Stomach (tissue), 9 donors: ENCODE results near the gene RNU6-9. TPM values are rescaled to one million over a fixed set of nuclear protein-coding genes. Genes with fewer than 3 reads are reported as not detected.
A peak's percentile ranks its signal among the peaks of the same experiment; 100 is the strongest.

Experiments
- DNase-seq, 2 donors: peaks; one replicate each; pipeline versions ENCODE4 v3.0.0 to v3.0.0-alpha.2; 2013 to 2019
- H3K27ac ChIP-seq, 5 donors: fragments of 200-600 bp in 4 of 5; sonication (generic) in 4 of 5; one replicate each; pipeline ENCODE4 v1.5.1; 2013 to 2019; ENCODE audit warnings: mild to moderate bottlenecking in 1 of 5, moderate library complexity in 1 of 5
- H3K27me3 ChIP-seq, 3 donors: fragments of 200-600 bp; sonication (generic); one replicate each; pipeline ENCODE4 v1.5.1; 2017 to 2019; ENCODE audit warnings: mixed run types in 1 of 3
- H3K36me3 ChIP-seq, 4 donors: fragments of 200-600 bp; sonication (generic); 1 replicate in 3 of 4; 2 replicates in 1 of 4; pipeline ENCODE4 v1.5.1; 2016 to 2019
- H3K4me1 ChIP-seq, 4 donors: fragments of 200-600 bp; sonication (generic); one replicate each; pipeline ENCODE4 v1.5.1; 2016 to 2019
- H3K4me3 ChIP-seq, 4 donors: fragments of 200-600 bp; sonication (generic) in 3 of 4; one replicate each; pipeline ENCODE4 v1.5.1; 2016 to 2019; ENCODE audit warnings: mild to moderate bottlenecking in 1 of 4
- H3K9me3 ChIP-seq, 4 donors: fragments of 200-600 bp; sonication (generic); one replicate each; pipeline ENCODE4 v1.5.1; 2016 to 2019
- EP300 ChIP-seq: sonication (generic); formaldehyde crosslinking; IDR thresholded peaks from one replicate; pipeline ENCODE4 v1.6.1; 2017; ENCODE audit warnings: antibody characterized with exemption
- POLR2A ChIP-seq, 4 donors: fragments of 450-650 bp; IDR thresholded peaks; one replicate each; pipeline ENCODE4 v1.6.1; 2016; ENCODE audit warnings: antibody characterized with exemption in 4 of 4, control low read depth in 2 of 4, mild to moderate bottlenecking in 1 of 4, moderate library complexity in 1 of 4
- POLR2AphosphoS5 ChIP-seq, 3 donors: sonication (generic); formaldehyde crosslinking; IDR thresholded peaks; one replicate each; pipeline ENCODE4 v1.6.1; 2016; ENCODE audit warnings: antibody characterized with exemption in 3 of 3
- WGBS, 5 donors: extraction: QIAGEN DNeasy Blood & Tissue Kit in 3 of 5; methylation state at CpG; one replicate each; pipeline versions ENCODE4 v1.1.5 to v1.1.7; 2013 to 2018; 5-methylcytosine and 5-hydroxymethylcytosine counted together
- intact Hi-C: fragments of 100-400 bp; cut with DNase I; formaldehyde crosslinking; loops from one replicate; pipeline ENCODE4 v1.15.1; 2023; ENCODE audit warnings: low total_unique reads
- polyA plus RNA-seq, 3 donors: library from polyadenylated mRNA; stranded (reverse); fragments of 200-250 nt; gene quantifications; one replicate each; pipeline ENCODE4 v1.2.3, GENCODE V29; 2013
- total RNA-seq, 5 donors: library from RNA; depleted of rRNA; stranded (reverse); fragments of >200 nt; gene quantifications; one replicate each; pipeline versions ENCODE4 v1.1.0 to v1.2.3, GENCODE V29; 2014 to 2016
- TF ChIP-seq, protein P1 (sequence below), 7 experiments: fragments of 450-650 bp in 4 of 7; fragments of 200-600 bp in 3 of 7; sonication (generic) in 3 of 7; IDR thresholded peaks; one replicate each; pipeline ENCODE4 v1.5.1; 2016 to 2019; ENCODE audit warnings: antibody characterized with exemption in 7 of 7, control low read depth in 2 of 7, mild to moderate bottlenecking in 1 of 7
- donor health status: healthy with polysubstance abuse.
- donor health status: Bipolar disorder and iron deficiency.
- donor health status: healthy.

The RNU6-9 gene
- total and polyA plus RNA-seq, 8 donors = not detected

DNA sequence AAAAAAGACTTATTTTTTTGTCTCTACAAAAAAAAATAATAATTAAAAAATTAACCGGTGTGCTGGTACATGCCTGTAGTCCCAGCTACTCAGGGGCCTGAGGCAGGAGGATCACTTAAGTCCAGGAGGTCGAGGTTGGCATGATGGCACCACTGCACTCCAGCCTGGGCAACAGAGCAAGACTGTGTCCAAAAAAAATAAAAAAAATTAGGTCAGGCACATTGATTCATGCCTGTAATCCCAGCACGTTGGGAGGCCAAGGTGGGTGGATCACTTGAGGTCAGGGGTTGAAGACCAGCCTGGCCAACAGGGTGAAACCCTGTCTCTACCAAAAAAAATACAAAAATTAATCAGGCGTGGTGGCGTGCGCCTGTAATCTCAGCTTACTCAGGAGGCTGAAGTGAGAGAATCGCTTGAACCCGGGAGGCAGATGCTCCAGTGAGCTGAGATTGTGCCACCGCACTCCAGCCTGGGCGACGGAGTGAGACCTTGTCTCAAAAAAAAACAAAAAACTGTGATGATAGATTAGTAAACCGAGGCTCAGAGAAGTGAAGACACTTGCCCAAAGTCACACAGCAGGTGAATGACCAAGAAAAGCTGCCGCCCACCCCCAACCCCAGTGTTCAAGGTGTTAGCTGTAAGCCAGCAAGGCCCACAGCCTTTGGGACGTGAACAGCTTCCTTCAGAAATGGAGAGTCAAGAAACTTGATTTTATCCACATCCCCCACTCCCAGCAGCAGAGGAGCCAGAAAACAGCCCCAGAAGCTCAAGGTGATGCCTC is 9.4 kb downstream of the RNU6-9 start:
- peaks cover 0 to 40% (median 9%) of the 10 kb centered on the region in 4 donors for H3K4me1 ChIP-seq
- peak overlapping the region in 1 of 4 donors; percentile 13 for H3K4me3 ChIP-seq
- intact Hi-C loops = no loop called here
- no peak for DNase-seq
- no peaks in the 10 kb centered on the region for H3K9me3 ChIP-seq
- WGBS, 5 donors = 88 to 92% (median 89%) methylated on average over 14 of the region's 14 CpGs
- H3K36me3 ChIP-seq = peaks cover 15 to 43% (median 37%) of the 10 kb centered on the region in 4 donors
- no peak for TF ChIP-seq POLR2AphosphoS5 (IDR thresholded peaks at IDR 0.05)
- TF ChIP-seq, protein P1, sequence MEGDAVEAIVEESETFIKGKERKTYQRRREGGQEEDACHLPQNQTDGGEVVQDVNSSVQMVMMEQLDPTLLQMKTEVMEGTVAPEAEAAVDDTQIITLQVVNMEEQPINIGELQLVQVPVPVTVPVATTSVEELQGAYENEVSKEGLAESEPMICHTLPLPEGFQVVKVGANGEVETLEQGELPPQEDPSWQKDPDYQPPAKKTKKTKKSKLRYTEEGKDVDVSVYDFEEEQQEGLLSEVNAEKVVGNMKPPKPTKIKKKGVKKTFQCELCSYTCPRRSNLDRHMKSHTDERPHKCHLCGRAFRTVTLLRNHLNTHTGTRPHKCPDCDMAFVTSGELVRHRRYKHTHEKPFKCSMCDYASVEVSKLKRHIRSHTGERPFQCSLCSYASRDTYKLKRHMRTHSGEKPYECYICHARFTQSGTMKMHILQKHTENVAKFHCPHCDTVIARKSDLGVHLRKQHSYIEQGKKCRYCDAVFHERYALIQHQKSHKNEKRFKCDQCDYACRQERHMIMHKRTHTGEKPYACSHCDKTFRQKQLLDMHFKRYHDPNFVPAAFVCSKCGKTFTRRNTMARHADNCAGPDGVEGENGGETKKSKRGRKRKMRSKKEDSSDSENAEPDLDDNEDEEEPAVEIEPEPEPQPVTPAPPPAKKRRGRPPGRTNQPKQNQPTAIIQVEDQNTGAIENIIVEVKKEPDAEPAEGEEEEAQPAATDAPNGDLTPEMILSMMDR (IDR thresholded peaks at IDR 0.05) = no peak
- no peak for TF ChIP-seq EP300
- no peak for TF ChIP-seq POLR2A (IDR thresholded peaks at IDR 0.05)
- no peak overlapping the region for H3K27ac ChIP-seq
- no peaks in the 10 kb centered on the region for H3K27me3 ChIP-seq

DNA sequence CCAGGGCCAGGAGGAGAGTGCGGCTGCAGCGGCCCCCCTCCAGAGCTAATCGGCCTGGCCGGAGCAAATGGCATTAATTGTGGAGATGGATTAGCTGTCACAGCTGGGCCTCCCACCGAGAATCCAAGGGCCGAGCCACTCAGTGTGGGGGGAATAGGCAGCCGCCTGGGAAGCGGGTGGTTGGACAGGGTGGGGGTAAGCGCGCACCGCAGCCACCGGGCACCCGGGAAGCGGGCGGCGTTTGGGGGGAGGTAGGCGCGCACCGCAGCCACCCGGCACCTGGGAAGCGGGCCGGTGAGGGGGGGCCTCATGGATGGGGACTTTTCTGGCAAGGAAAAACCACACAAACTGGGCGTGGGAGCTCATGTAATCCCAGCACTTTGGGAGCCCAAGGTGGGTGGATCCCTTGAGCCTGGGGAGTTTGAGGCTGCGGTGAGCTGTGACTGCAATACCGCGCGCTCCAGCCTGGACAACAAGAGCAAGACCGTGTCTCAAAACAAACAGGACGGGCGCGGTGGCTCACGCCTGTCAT is 10.0 kb downstream of the RNU6-9 start:
- intact Hi-C loops = no loop called here
- peak overlapping the region in 1 of 4 donors; percentile 13 for H3K4me3 ChIP-seq
- H3K27me3 ChIP-seq = no peaks in the 10 kb centered on the region
- peaks cover 15 to 41% (median 32%) of the 10 kb centered on the region in 4 donors for H3K36me3 ChIP-seq
- no peaks in the 10 kb centered on the region for H3K9me3 ChIP-seq
- peaks cover 0 to 41% (median 9%) of the 10 kb centered on the region in 4 donors for H3K4me1 ChIP-seq
- 65 to 72% (median 69%) methylated on average over 25 to 32 of the region's 32 CpGs for WGBS, 5 donors
- H3K27ac ChIP-seq = no peak overlapping the region
- no peak for TF ChIP-seq EP300
- TF ChIP-seq POLR2A (IDR thresholded peaks at IDR 0.05) = no peak
- peak in 1 of 2 donors; percentile 74 for DNase-seq

DNA sequence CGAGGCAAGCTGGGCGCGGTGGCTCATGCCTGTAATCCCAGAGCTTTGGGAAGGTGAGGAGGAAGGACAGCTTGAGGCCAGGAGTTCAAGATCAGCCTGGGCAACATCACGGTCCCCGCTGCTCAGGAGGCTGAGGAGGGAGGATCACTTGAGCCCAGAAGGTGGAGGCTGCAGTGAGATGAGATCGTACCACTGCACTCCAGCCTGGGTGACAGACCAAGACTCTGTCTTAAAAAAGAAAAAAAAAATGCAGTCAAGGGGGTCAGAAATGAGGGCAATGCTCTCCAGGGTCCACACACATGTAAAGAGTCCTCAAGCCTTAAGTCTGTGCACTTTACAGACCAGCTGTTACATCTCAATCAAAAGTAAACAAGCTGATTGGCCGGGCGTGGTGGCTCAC is 11.3 kb downstream of the RNU6-9 start:
- Histone ChIP-seq H3K36me3 (peaks cover 5 to 29% (median 20%) of the 10 kb centered on the region in 4 donors), H3K9me3 (no peaks in the 10 kb centered on the region), H3K27ac (no peak overlapping the region), H3K27me3 (no peaks in the 10 kb centered on the region), H3K4me1 (peaks cover 11 to 53% (median 21%) of the 10 kb centered on the region in 4 donors), H3K4me3 (no peak overlapping the region)
- TF ChIP-seq POLR2AphosphoS5 (IDR thresholded peaks at IDR 0.05) (no peak), POLR2A (IDR thresholded peaks at IDR 0.05) (no peak), EP300 (no peak)
- TF ChIP-seq, protein P1 (IDR thresholded peaks at IDR 0.05) = no peak
- WGBS, 5 donors = 86 to 92% (median 91%) methylated on average over 8 of the region's 8 CpGs
- intact Hi-C loops = no loop called here
- DNase-seq = no peak

DNA sequence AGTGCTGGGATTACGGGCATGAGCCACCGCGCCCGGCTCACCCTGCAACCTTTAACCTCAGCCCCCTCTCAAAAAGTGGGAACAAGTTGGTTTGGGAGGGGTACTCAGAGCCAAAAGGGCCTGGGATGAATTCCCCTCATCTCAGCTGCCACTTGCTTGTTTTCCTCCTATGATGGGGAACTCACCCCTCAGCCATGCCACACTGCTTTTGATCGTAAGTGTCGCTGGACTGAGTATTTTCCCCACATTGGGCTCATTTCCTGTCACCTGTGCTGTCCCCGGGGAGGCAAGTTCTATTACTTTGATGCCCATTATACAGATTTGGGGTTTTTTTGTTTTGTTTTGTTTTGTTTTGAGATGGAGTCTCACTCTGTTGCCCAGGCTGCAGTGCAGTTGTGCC is 13.2 kb downstream of the RNU6-9 start:
- Histone ChIP-seq H3K4me3 (no peak overlapping the region), H3K27me3 (no peaks in the 10 kb centered on the region), H3K27ac (no peak overlapping the region), H3K36me3 (peaks cover 2 to 15% (median 7%) of the 10 kb centered on the region in 4 donors), H3K4me1 (peaks cover 18 to 55% (median 25%) of the 10 kb centered on the region in 4 donors), H3K9me3 (no peaks in the 10 kb centered on the region)
- TF ChIP-seq EP300 = no peak
- no peak for TF ChIP-seq POLR2AphosphoS5 (IDR thresholded peaks at IDR 0.05)
- intact Hi-C loops = no loop called here
- WGBS, 5 donors = 89 to 95% (median 95%) methylated on average over 7 of the region's 7 CpGs
- no peak for DNase-seq

DNA sequence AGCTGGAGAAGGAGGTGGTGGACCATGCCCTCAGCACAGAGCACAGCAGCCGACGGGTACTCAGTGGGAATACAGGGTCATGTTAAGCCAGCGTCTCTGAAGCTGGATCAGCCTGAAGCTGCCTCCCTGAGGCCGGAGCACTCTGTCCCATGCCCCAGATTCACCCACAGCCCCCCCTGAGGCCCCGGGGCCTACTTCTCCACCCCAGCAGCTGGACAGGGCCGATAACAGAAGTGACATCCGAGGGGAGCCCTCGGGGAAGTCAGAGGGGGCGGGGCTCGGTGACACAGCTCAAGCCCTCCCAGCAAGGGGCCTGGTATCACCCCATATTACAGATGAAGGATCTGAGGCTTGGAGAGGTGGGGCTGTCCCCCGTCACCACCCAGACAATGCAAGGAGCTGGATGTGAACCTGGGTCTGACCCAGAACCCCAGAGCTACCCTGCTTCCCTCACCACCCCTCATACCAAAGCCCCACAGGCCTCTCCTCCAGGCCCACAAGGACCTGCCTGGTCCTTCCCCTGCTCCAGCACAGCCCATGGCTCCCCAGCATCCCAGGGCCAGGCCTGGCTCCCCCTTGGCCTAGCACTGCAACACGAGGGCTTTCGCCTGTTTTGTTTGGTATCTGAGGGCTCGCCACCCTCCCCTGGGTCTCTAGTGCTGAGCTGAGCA is 14.0 kb downstream of the RNU6-9 start:
- H3K9me3 ChIP-seq = no peaks in the 10 kb centered on the region
- H3K36me3 ChIP-seq = peaks cover 0 to 6% (median 0%) of the 10 kb centered on the region in 4 donors
- peak overlapping the region in 4 of 5 donors; percentile 17 to 97 (median 92) for H3K27ac ChIP-seq
- H3K4me1 ChIP-seq = peaks cover 18 to 57% (median 34%) of the 10 kb centered on the region in 4 donors
- no peaks in the 10 kb centered on the region for H3K27me3 ChIP-seq
- WGBS, 5 donors = 65 to 82% (median 74%) methylated on average over 10 to 14 of the region's 14 CpGs
- no peak for TF ChIP-seq EP300
- TF ChIP-seq POLR2A (IDR thresholded peaks at IDR 0.05) = no peak
- no peak for TF ChIP-seq POLR2AphosphoS5 (IDR thresholded peaks at IDR 0.05)
- TF ChIP-seq, protein P1 (IDR thresholded peaks at IDR 0.05) = no peak
- H3K4me3 ChIP-seq = no peak overlapping the region
- intact Hi-C loops = no loop called here
- DNase-seq = peak in 1 of 2 donors; percentile 67
